SK-N-SH treated with all-trans-retinoic acid at 6 μM for 48 hours (cell line): ENCODE measurements around the gene NPLOC4.

Source experiments
- ATAC-seq: fragments of 200-7000 bp; cut with Tn5 transposase; 3 replicates; pipeline ENCODE4 v1.9.1; 2020; ENCODE audit warnings: mild to moderate bottlenecking, moderate library complexity
- ARNTL ChIP-seq: fragments of 450-650 bp; formaldehyde crosslinking; IDR thresholded peaks from 2 replicates; pipeline ENCODE4 v1.5.0; 2020; ENCODE audit warnings: low read depth, mild to moderate bottlenecking, moderate library complexity, borderline replicate concordance
- BACH2 ChIP-seq: fragments of 250-450 bp; sonication (Bioruptor Pico); IDR thresholded peaks from 2 replicates; pipeline ENCODE4 v1.9.0; 2021; ENCODE audit warnings: mild to moderate bottlenecking, borderline replicate concordance
- CSDC2 ChIP-seq: fragments of 250-450 bp; sonication (Bioruptor Pico); IDR thresholded peaks from 2 replicates; pipeline ENCODE4 v1.5.0; 2020; ENCODE audit warnings: mild to moderate bottlenecking, moderate library complexity
- ESRRG ChIP-seq: fragments of 250-450 bp; sonication (Bioruptor Pico); IDR thresholded peaks from 2 replicates; pipeline ENCODE4 v1.6.1; 2021; ENCODE audit warnings: mild to moderate bottlenecking
- GLIS3 ChIP-seq: fragments of 250-450 bp; sonication (Bioruptor Pico); IDR thresholded peaks from 2 replicates; pipeline ENCODE4 v1.5.0; 2020; ENCODE audit warnings: mild to moderate bottlenecking, moderate library complexity
- PPARA ChIP-seq: fragments of 250-450 bp; sonication (Bioruptor Pico); IDR thresholded peaks from 2 replicates; pipeline ENCODE4 v1.5.0; 2020; ENCODE audit warnings: mild to moderate bottlenecking, borderline replicate concordance
- RARB ChIP-seq: fragments of 250-450 bp; sonication (Bioruptor Pico); IDR thresholded peaks from 2 replicates; pipeline ENCODE4 v1.8.0; 2021; ENCODE audit warnings: mild to moderate bottlenecking, moderate library complexity
- TOX ChIP-seq: fragments of 250-450 bp; sonication (Bioruptor Pico); IDR thresholded peaks from 2 replicates; pipeline ENCODE4 v1.8.0; 2021; ENCODE audit warnings: mild to moderate bottlenecking, moderate library complexity, borderline replicate concordance
- ZC3H10 ChIP-seq: fragments of 250-450 bp; sonication (Bioruptor Pico); IDR thresholded peaks from 2 replicates; pipeline ENCODE4 v1.5.1; 2021; ENCODE audit warnings: mild to moderate bottlenecking, moderate library complexity
- ZFP3 ChIP-seq: fragments of 250-450 bp; sonication (Bioruptor Pico); IDR thresholded peaks from 2 replicates; pipeline ENCODE4 v1.5.0; 2020; ENCODE audit warnings: mild to moderate bottlenecking, moderate library complexity
- ZFP30 ChIP-seq: fragments of 450-650 bp; formaldehyde crosslinking; IDR thresholded peaks from 2 replicates; pipeline ENCODE4 v1.5.0; 2022; ENCODE audit warnings: mild to moderate bottlenecking, moderate library complexity
- ZNF565 ChIP-seq: fragments of 450-650 bp; formaldehyde crosslinking; conservative IDR thresholded peaks from 2 replicates; pipeline ENCODE4 v1.5.0; 2020; ENCODE audit warnings: low read depth, mild to moderate bottlenecking, moderate library complexity
- ZNF70 ChIP-seq: fragments of 450-650 bp; formaldehyde crosslinking; IDR thresholded peaks from 2 replicates; pipeline ENCODE4 v1.5.0; 2020; ENCODE audit warnings: mild to moderate bottlenecking, moderate library complexity
- ZNF8 ChIP-seq: fragments of 450-650 bp; formaldehyde crosslinking; IDR thresholded peaks from 2 replicates; pipeline ENCODE4 v1.5.0; 2020; ENCODE audit warnings: mild to moderate bottlenecking, moderate library complexity
- TF ChIP-seq, protein P1 (sequence below): fragments of 250-450 bp; sonication (Bioruptor Pico); IDR thresholded peaks from 2 replicates; pipeline ENCODE4 v1.8.0; 2021; ENCODE audit warnings: low read depth, mild to moderate bottlenecking, moderate library complexity, borderline replicate concordance
- TF ChIP-seq, protein P2 (sequence below): fragments of 250-450 bp; sonication (Bioruptor Pico); IDR thresholded peaks from 2 replicates; pipeline ENCODE4 v1.5.1; 2021; ENCODE audit warnings: mild to moderate bottlenecking, moderate library complexity
- TF ChIP-seq, protein P3 (sequence below): fragments of 250-450 bp; sonication (Bioruptor Pico); IDR thresholded peaks from 2 replicates; pipeline ENCODE4 v1.8.0; 2020; ENCODE audit warnings: mild to moderate bottlenecking, moderate library complexity, borderline replicate concordance
- TF ChIP-seq, protein P4 (sequence below): fragments of 250-450 bp; sonication (Bioruptor Pico); IDR thresholded peaks from 2 replicates; pipeline ENCODE4 v1.5.0; 2020; ENCODE audit warnings: mild to moderate bottlenecking, moderate library complexity

Gene NPLOC4

DNA sequence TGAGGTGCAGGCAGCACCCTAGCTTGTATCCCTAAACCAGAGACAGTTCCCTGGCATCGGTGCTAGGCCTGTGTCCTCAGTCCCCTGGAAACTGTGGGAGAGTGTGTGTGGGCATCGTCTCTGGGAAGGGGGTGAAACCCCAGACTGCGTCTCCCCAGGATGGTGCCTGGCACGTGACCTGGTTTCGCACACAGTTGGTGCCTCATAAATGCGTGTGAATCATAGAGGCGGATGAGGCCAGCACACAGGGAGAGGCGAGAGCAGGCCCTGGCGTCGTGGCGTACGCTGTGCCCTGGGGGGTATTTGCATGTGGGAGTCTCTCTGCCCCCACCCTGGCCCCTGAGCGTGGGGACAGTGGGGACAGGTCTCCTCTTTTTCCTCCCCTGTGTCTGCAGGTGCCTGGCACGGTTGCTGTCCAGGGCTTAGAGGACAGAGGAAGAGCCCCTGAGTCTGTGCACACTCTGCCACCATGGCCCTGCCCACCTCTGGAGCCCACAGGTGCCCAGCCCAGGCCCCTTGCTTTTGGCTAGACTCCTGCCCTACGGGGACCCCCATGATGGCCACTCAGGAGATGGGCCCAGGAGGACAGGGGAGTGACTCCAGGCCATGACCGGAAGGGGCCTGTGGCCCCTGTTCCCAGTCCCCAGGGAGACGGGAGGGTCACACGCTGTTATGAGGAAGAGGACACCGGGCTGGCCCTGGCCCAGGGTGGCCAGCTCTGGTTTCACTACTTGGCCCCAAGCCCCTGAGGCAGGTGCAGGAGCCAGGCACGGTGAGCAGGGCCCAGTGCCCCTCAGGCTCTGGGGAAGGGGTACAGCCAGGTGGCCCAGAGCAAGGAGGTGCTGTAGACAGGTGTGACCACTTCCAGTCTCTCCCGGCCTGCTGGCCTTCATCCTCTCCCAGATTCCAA is 110.0 kb downstream of the NPLOC4 start:
- no peak; the same call in 1 of the 3 replicates for ATAC-seq
- TF ChIP-seq TOX (CRISPR knock-in tag) = no peak
- no peak for TF ChIP-seq ZFP30
- no peak for TF ChIP-seq ZC3H10 (CRISPR knock-in tag)
- TF ChIP-seq ZNF565 (CRISPR knock-in tag) = no peak
- no peak for TF ChIP-seq ARNTL (CRISPR knock-in tag)
- TF ChIP-seq CSDC2 = no peak
- TF ChIP-seq, protein P1, sequence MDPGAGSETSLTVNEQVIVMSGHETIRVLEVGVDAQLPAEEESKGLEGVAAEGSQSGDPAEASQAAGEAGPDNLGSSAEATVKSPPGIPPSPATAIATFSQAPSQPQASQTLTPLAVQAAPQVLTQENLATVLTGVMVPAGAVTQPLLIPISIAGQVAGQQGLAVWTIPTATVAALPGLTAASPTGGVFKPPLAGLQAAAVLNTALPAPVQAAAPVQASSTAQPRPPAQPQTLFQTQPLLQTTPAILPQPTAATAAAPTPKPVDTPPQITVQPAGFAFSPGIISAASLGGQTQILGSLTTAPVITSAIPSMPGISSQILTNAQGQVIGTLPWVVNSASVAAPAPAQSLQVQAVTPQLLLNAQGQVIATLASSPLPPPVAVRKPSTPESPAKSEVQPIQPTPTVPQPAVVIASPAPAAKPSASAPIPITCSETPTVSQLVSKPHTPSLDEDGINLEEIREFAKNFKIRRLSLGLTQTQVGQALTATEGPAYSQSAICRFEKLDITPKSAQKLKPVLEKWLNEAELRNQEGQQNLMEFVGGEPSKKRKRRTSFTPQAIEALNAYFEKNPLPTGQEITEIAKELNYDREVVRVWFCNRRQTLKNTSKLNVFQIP (CRISPR knock-in tag) = no peak
- no peak for TF ChIP-seq ZNF8 (CRISPR knock-in tag)
- no peak for TF ChIP-seq ZNF70 (CRISPR knock-in tag)
- TF ChIP-seq, protein P2, sequence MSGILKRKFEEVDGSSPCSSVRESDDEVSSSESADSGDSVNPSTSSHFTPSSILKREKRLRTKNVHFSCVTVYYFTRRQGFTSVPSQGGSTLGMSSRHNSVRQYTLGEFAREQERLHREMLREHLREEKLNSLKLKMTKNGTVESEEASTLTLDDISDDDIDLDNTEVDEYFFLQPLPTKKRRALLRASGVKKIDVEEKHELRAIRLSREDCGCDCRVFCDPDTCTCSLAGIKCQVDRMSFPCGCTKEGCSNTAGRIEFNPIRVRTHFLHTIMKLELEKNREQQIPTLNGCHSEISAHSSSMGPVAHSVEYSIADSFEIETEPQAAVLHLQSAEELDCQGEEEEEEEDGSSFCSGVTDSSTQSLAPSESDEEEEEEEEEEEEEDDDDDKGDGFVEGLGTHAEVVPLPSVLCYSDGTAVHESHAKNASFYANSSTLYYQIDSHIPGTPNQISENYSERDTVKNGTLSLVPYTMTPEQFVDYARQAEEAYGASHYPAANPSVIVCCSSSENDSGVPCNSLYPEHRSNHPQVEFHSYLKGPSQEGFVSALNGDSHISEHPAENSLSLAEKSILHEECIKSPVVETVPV (CRISPR knock-in tag) = no peak
- no peak for TF ChIP-seq ESRRG (CRISPR knock-in tag)
- TF ChIP-seq RARB = no peak
- no peak for TF ChIP-seq PPARA
- no peak for TF ChIP-seq BACH2 (CRISPR knock-in tag)
- TF ChIP-seq, protein P3, sequence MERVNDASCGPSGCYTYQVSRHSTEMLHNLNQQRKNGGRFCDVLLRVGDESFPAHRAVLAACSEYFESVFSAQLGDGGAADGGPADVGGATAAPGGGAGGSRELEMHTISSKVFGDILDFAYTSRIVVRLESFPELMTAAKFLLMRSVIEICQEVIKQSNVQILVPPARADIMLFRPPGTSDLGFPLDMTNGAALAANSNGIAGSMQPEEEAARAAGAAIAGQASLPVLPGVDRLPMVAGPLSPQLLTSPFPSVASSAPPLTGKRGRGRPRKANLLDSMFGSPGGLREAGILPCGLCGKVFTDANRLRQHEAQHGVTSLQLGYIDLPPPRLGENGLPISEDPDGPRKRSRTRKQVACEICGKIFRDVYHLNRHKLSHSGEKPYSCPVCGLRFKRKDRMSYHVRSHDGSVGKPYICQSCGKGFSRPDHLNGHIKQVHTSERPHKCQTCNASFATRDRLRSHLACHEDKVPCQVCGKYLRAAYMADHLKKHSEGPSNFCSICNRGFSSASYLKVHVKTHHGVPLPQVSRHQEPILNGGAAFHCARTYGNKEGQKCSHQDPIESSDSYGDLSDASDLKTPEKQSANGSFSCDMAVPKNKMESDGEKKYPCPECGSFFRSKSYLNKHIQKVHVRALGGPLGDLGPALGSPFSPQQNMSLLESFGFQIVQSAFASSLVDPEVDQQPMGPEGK (CRISPR knock-in tag) = no peak
- TF ChIP-seq, protein P4, sequence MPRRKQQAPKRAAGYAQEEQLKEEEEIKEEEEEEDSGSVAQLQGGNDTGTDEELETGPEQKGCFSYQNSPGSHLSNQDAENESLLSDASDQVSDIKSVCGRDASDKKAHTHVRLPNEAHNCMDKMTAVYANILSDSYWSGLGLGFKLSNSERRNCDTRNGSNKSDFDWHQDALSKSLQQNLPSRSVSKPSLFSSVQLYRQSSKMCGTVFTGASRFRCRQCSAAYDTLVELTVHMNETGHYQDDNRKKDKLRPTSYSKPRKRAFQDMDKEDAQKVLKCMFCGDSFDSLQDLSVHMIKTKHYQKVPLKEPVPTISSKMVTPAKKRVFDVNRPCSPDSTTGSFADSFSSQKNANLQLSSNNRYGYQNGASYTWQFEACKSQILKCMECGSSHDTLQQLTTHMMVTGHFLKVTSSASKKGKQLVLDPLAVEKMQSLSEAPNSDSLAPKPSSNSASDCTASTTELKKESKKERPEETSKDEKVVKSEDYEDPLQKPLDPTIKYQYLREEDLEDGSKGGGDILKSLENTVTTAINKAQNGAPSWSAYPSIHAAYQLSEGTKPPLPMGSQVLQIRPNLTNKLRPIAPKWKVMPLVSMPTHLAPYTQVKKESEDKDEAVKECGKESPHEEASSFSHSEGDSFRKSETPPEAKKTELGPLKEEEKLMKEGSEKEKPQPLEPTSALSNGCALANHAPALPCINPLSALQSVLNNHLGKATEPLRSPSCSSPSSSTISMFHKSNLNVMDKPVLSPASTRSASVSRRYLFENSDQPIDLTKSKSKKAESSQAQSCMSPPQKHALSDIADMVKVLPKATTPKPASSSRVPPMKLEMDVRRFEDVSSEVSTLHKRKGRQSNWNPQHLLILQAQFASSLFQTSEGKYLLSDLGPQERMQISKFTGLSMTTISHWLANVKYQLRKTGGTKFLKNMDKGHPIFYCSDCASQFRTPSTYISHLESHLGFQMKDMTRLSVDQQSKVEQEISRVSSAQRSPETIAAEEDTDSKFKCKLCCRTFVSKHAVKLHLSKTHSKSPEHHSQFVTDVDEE (CRISPR knock-in tag) = no peak
- TF ChIP-seq, all 23 proteins: peak for 0

DNA sequence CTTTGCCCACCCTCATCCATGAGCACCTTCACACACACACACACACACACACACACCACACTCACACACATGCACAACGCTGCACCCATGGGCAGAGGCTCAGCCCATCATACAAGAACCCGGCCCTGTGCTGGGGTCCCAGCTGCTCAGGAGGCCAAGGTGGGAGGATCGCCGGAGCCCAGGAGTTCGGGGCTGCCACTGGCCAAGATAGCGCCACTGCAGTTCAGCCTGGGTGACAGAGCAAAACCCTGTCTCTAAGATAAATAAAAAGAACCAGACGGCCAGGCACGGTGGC is 112.1 kb downstream of the NPLOC4 start:
- TF ChIP-seq PPARA (no peak), ZFP3 (CRISPR knock-in tag) (no peak), GLIS3 (CRISPR knock-in tag) (no peak), ARNTL (CRISPR knock-in tag) (no peak), ZFP30 (no peak), RARB (no peak)
- TF ChIP-seq, protein P2 (CRISPR knock-in tag) = no peak
- ATAC-seq = no peak

DNA sequence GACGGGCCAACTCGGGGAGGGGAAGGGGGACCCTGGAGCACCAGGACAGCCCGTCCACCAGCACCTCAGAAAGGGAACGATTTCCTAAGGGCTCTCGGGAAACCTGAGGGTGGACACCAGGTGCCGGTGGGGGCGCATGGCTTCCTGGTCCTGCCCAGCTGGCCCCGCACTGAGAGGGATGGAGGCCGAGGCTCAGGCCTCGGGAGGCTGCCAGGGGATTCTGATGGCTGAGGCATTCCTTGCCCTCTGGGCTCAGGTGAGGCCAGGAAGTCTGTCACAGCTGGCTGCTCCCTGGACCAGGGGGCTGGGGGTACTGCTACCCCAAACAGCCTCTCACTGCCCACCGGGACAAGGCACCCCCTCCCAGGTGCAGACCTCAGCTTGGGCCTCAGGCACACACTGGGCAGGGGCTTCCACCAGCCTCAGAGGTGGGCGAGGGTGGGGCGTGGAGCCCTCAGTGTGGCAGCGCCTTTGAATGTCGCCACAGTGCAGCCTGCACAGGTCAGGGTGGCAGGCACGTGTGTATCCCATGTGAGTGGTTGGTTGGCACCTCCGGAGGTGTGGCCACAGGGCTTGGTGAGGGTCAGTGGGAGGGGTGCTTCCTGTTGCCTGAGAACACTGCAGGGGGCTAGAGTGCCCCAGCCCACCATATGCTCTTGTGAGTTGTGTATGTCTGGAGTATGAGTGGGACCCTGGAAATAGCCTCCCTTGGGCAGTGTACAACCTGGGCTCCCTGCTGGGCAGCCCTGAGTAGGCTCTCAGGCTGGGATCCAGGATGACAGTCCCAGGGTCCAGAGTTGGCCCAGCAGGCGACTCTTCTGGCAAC is 112.7 kb downstream of the NPLOC4 start:
- ATAC-seq = peak; percentile 1
- TF ChIP-seq ESRRG (CRISPR knock-in tag) (no peak), ZFP3 (CRISPR knock-in tag) (no peak), RARB (no peak), ZNF70 (CRISPR knock-in tag) (no peak), BACH2 (CRISPR knock-in tag) (no peak), ARNTL (CRISPR knock-in tag) (no peak)
- TF ChIP-seq, protein P2 (CRISPR knock-in tag) = no peak
- TF ChIP-seq, protein P3 (CRISPR knock-in tag) = no peak
- TF ChIP-seq, protein P1 (CRISPR knock-in tag) = no peak
